GM12878 (cell line): ENCODE results near the gene CALN1.

Experiments used
- BCL3 ChIP-seq: IDR thresholded peaks from 2 replicates; pipeline ENCODE4 v1.6.1; 2011; ENCODE audit warnings: borderline replicate concordance, low read depth, mild to moderate bottlenecking, moderate library complexity, low read length; ENCODE audit not compliant: insufficient read depth, poor library complexity, severe bottlenecking
- BCLAF1 ChIP-seq: fragments of 450-650 bp; IDR thresholded peaks from 2 replicates; pipeline ENCODE4 v1.6.1; 2017; ENCODE audit warnings: antibody characterized with exemption, mild to moderate bottlenecking, moderate library complexity
- BHLHE40 ChIP-seq, 2 experiments: fragments of 450-650 bp in 1 of 2; IDR thresholded peaks; 2 replicates each; pipeline ENCODE4 v1.6.1; 2011 to 2017; ENCODE audit warnings: low read depth in 2 of 2, borderline replicate concordance in 1 of 2, improper control_type of control experiment in 1 of 2, low read length in 1 of 2, mild to moderate bottlenecking in 1 of 2
- CTCF ChIP-seq, 3 experiments: IDR thresholded peaks in 2 of 3; conservative IDR thresholded peaks in 1 of 3; 2 replicates each; pipeline ENCODE4 v1.5.1; 2011; ENCODE audit warnings: low read depth in 3 of 3, low read length in 3 of 3, mild to moderate bottlenecking in 3 of 3, control low read depth in 2 of 3, moderate library complexity in 2 of 3, inconsistent platforms in 1 of 3, mixed read lengths in 1 of 3; ENCODE audit not compliant: control insufficient read depth in 2 of 3, insufficient read depth in 1 of 3; ENCODE audit errors: extremely low read depth in 1 of 3
- ETV6 ChIP-seq, 2 experiments: fragments of 450-650 bp in 1 of 2; IDR thresholded peaks in 1 of 2; conservative IDR thresholded peaks in 1 of 2; 2 replicates each; pipeline ENCODE4 v1.6.1; 2014; ENCODE audit warnings: antibody characterized with exemption in 1 of 2, borderline replicate concordance in 1 of 2, low read depth in 1 of 2, mild to moderate bottlenecking in 1 of 2, moderate library complexity in 1 of 2
- JUND ChIP-seq: IDR thresholded peaks from 2 replicates; pipeline ENCODE4 v1.6.1; 2012; ENCODE audit warnings: low read depth, mild to moderate bottlenecking, low read length, improper control_type of control experiment, moderate library complexity
- MYC ChIP-seq: IDR thresholded peaks from 2 replicates; pipeline ENCODE4 v1.6.1; 2011; ENCODE audit warnings: mild to moderate bottlenecking, low read length, moderate library complexity, inconsistent platforms; ENCODE audit not compliant: insufficient read depth, insufficient replicate concordance, insufficient read length, severe bottlenecking
- PAX8 ChIP-seq: fragments of 450-650 bp; IDR thresholded peaks from 2 replicates; pipeline ENCODE4 v1.6.1; 2017; ENCODE audit warnings: mild to moderate bottlenecking, moderate library complexity
- SP1 ChIP-seq: IDR thresholded peaks from one replicate; pipeline ENCODE4 v1.6.1; 2011; ENCODE audit warnings: low read depth, low read length
- TBL1XR1 ChIP-seq: IDR thresholded peaks from 2 replicates; pipeline ENCODE4 v1.6.1; 2012; ENCODE audit warnings: low read depth, low read length, improper control_type of control experiment
- ZNF217 ChIP-seq: fragments of 450-650 bp; IDR thresholded peaks from 2 replicates; pipeline ENCODE4 v1.6.1; 2017; ENCODE audit warnings: antibody characterized with exemption, mild to moderate bottlenecking

GRCh38 chr7:72430531-72430930, 18.4 kb upstream of the CALN1 start:
- TF ChIP-seq ETV6 (conservative IDR thresholded peaks at IDR 0.05 in 1 of 2, IDR thresholded peaks at IDR 0.05 in 1 of 2; ENCODE audit: borderline replicate concordance in 1 of 2, low read depth in 1 of 2) (no peak), JUND (no peak), CTCF (IDR thresholded peaks at IDR 0.05 in 2 of 3, conservative IDR thresholded peaks at IDR 0.05 in 1 of 3; ENCODE audit: control insufficient read depth in 2 of 3, extremely low read depth in 1 of 3, insufficient read depth in 1 of 3, low read depth in 3 of 3, low read length in 3 of 3) (no peak), BCL3 (no peak), BCLAF1 (no peak), MYC (no peak), BHLHE40 (IDR thresholded peaks at IDR 0.05; ENCODE audit: borderline replicate concordance in 1 of 2, low read depth in 2 of 2, low read length in 1 of 2) (no peak), SP1 (no peak), TBL1XR1 (no peak), PAX8 (no peak), ZNF217 (no peak)
